Upper lobe of left lung (tissue), 6 donors: ENCODE data around the gene PHYHIPL. TPM values are rescaled to one million over a fixed set of nuclear protein-coding genes. Genes with fewer than 3 reads are reported as not detected.
"Not testable (repeated sequence)": the region's sequence is repeated elsewhere in the genome, so short reads cannot be mapped to it uniquely, and the experiment has no call there.

Experiments
- ATAC-seq, 2 donors: fragments of 200-7000 bp; cut with Tn5 transposase; one replicate each; pipeline ENCODE4 v1.9.1; 2022; ENCODE audit warnings: mild to moderate bottlenecking in 2 of 2, moderate library complexity in 2 of 2; ENCODE audit not compliant: low FRiP score in 2 of 2
- DNase-seq, 2 donors: peaks; one replicate each; pipeline ENCODE4 v3.0.0-alpha.2; 2019 to 2020
- H3K27ac ChIP-seq, 4 donors: fragments of 200-600 bp; sonication (generic); one replicate each; pipeline ENCODE4 v1.5.1; 2016 to 2019
- H3K27me3 ChIP-seq, 4 donors: fragments of 200-600 bp; sonication (generic); one replicate each; pipeline ENCODE4 v1.5.1; 2017 to 2019
- H3K36me3 ChIP-seq, 4 donors: fragments of 200-600 bp; sonication (generic); one replicate each; pipeline ENCODE4 v1.5.1; 2016 to 2019
- H3K4me1 ChIP-seq, 4 donors: fragments of 200-600 bp; sonication (generic); one replicate each; pipeline ENCODE4 v1.5.1; 2018 to 2019
- H3K4me3 ChIP-seq, 4 donors: fragments of 200-600 bp; sonication (generic); one replicate each; pipeline ENCODE4 v1.5.1; 2017 to 2019; ENCODE audit warnings: mild to moderate bottlenecking in 2 of 4, moderate library complexity in 1 of 4
- H3K9me3 ChIP-seq, 4 donors: fragments of 200-600 bp; sonication (generic); one replicate each; pipeline ENCODE4 v1.5.1; 2018 to 2019
- EP300 ChIP-seq, 4 donors: sonication (generic); formaldehyde crosslinking; IDR thresholded peaks; one replicate each; pipeline ENCODE4 v1.5.1; 2017; ENCODE audit warnings: antibody characterized with exemption in 4 of 4, control low read depth in 2 of 4
- POLR2A ChIP-seq, 4 donors: fragments of 450-650 bp; IDR thresholded peaks; one replicate each; pipeline ENCODE4 v1.5.1; 2016 to 2017; ENCODE audit warnings: antibody characterized with exemption in 4 of 4, mild to moderate bottlenecking in 2 of 4
- POLR2AphosphoS5 ChIP-seq, 2 donors: sonication (generic); formaldehyde crosslinking; IDR thresholded peaks; one replicate each; pipeline ENCODE4 v1.5.1; 2017; ENCODE audit warnings: antibody characterized with exemption in 2 of 2
- WGBS, 2 donors: methylation state at CpG; one replicate each; pipeline ENCODE4 v1.1.5; 2017 to 2018; 5-methylcytosine and 5-hydroxymethylcytosine counted together
- total RNA-seq, 6 donors: library from RNA; depleted of rRNA in 4 of 6; stranded (reverse); fragments of >200 nt in 4 of 6; gene quantifications; one replicate each; pipeline versions ENCODE4 v1.1.0 to v1.2.1, GENCODE V29; 2016 to 2021
- TF ChIP-seq, protein P1 (sequence below), 6 experiments: fragments of 450-650 bp in 4 of 6; fragments of 200-600 bp in 2 of 6; sonication (generic) in 2 of 6; IDR thresholded peaks; one replicate each; pipeline ENCODE4 v1.5.1; 2016 to 2019; ENCODE audit warnings: antibody characterized with exemption in 6 of 6
- donor health status: DM: no; HTN: no; CAD: no; lungs with moderate emphysema.
- donor health status: DM: no; HTN: yes; CAD: no; lungs with severe emphysema.

PHYHIPL gene
- total RNA-seq, 6 donors from 2014 or later = 0.06 to 0.30 TPM; not detected in 4

DNA sequence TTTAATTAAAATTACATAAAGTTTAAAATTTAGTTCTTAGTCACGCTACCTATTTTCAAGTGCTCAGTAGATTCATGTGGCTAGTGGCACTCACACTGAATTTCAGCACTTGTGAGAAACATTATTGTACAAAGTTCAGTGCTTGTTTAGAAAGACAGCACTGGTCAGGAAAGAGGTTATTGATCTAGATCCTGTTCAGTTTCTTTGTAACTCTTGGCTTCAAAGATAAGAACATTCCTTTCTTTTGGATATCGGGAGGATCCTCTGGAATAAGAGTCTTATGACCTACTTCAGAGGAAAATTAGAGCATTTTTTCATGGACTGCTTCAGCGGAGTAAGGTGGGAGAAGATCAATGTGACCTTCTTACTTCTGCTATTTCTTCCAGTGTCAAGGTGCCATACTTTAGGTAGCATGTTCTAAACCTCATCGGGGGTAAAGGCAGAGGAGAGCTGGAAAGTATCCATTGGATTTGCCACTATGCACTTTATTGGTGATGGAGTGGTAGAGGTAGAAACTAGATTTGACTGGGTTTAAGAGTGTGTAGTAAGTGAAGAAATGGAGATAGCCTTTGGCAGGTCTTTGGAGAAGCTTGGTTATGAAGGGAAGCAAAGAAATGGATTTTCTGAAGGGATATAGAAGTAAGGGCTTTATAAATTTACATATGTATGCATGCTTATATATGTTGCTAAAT, 39.9 kb downstream of the PHYHIPL start:
- no peaks in the 10 kb centered on the region for H3K9me3 ChIP-seq
- ATAC-seq = no peak
- no peak overlapping the region for H3K27ac ChIP-seq
- no peak for TF ChIP-seq POLR2AphosphoS5 (IDR thresholded peaks at IDR 0.05)
- TF ChIP-seq EP300 (IDR thresholded peaks at IDR 0.05) = no peak
- no peak for TF ChIP-seq POLR2A (IDR thresholded peaks at IDR 0.05)
- H3K27me3 ChIP-seq = no peaks in the 10 kb centered on the region
- DNase-seq = no peak
- no peaks in the 10 kb centered on the region for H3K4me1 ChIP-seq
- H3K36me3 ChIP-seq = no peaks in the 10 kb centered on the region
- no peak overlapping the region for H3K4me3 ChIP-seq
- WGBS, 2 donors = 53 to 56% methylated on average over 4 of the region's 4 CpGs

DNA sequence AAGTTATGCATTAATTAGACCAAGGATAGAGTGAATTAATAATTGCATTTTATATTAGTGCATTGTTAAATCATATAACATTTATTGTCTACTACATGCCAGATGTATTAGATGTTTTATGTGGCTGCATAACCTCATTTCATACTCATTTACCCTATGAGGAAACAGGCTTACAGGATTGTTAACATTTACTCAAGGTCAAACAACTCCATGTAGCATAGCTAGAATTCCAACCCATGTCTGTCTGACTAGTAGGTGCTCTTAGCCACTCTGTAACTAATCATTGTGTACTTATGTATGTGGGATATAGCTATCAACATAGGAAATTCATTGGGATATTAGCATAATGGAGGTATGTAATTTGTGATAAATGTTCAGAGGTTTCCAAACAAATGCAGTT, 46.3 kb downstream of the PHYHIPL start:
- Histone ChIP-seq H3K27ac (no peak overlapping the region), H3K9me3 (no peaks in the 10 kb centered on the region), H3K36me3 (no peaks in the 10 kb centered on the region), H3K4me1 (no peaks in the 10 kb centered on the region), H3K27me3 (no peaks in the 10 kb centered on the region), H3K4me3 (no peak overlapping the region)
- no peak for DNase-seq
- no peak for ATAC-seq
- TF ChIP-seq EP300 (IDR thresholded peaks at IDR 0.05) = no peak

DNA sequence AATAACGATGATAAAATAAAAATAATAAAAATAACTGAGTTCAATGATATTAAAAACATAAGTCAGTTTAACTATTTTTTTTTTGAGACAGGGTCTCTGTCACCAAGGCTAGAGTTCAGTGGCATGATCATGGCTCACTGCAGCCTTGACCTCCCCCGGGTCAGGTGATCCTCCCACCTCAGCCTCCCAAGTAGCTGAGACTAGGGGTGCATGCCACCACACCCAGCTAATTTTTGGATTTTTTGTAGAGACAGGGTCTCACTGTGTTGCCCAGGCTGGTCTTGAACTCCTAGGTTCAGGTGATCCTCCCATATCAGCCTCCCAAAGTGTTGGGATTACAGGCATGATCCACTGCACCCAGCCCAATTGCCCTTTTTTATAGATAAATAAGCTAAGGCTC, 47.2 kb downstream of the PHYHIPL start:
- ATAC-seq, DNase-seq, H3K4me3 ChIP-seq, H3K27me3 ChIP-seq, H3K36me3 ChIP-seq, H3K9me3 ChIP-seq, H3K27ac ChIP-seq, H3K4me1 ChIP-seq: not testable (repeated sequence)
- 89 to 94% methylated on average over 2 of the region's 2 CpGs for WGBS, 2 donors

DNA sequence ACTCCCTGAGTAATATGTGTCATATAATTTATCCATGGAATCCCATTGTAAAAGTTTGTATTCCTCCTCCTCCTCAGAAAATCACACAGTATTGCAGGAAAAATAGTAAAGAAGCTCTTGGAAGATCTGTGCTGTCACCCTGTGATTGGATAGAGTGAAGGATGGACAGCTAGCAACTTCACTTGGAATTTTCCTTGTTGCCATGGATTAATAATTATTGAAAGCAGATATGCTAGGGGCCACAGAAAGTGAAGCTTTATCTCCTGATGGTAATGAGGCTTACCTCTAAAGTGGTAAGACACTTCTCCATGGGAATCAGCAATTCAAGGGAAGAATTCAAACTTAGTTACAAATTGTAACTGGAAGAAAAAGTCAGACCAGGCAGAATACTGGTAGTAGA, 48.8 kb downstream of the PHYHIPL start:
- no peaks in the 10 kb centered on the region for H3K9me3 ChIP-seq
- no peaks in the 10 kb centered on the region for H3K4me1 ChIP-seq
- no peaks in the 10 kb centered on the region for H3K36me3 ChIP-seq
- no peak overlapping the region for H3K27ac ChIP-seq
- ATAC-seq (no peak), DNase-seq (no peak)
- no peak overlapping the region for H3K4me3 ChIP-seq
- no peaks in the 10 kb centered on the region for H3K27me3 ChIP-seq
- TF ChIP-seq EP300 (IDR thresholded peaks at IDR 0.05) = no peak
- no peak for TF ChIP-seq POLR2AphosphoS5 (IDR thresholded peaks at IDR 0.05)
- TF ChIP-seq POLR2A (IDR thresholded peaks at IDR 0.05) = no peak
- TF ChIP-seq, protein P1, sequence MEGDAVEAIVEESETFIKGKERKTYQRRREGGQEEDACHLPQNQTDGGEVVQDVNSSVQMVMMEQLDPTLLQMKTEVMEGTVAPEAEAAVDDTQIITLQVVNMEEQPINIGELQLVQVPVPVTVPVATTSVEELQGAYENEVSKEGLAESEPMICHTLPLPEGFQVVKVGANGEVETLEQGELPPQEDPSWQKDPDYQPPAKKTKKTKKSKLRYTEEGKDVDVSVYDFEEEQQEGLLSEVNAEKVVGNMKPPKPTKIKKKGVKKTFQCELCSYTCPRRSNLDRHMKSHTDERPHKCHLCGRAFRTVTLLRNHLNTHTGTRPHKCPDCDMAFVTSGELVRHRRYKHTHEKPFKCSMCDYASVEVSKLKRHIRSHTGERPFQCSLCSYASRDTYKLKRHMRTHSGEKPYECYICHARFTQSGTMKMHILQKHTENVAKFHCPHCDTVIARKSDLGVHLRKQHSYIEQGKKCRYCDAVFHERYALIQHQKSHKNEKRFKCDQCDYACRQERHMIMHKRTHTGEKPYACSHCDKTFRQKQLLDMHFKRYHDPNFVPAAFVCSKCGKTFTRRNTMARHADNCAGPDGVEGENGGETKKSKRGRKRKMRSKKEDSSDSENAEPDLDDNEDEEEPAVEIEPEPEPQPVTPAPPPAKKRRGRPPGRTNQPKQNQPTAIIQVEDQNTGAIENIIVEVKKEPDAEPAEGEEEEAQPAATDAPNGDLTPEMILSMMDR (IDR thresholded peaks at IDR 0.05) = no peak

DNA sequence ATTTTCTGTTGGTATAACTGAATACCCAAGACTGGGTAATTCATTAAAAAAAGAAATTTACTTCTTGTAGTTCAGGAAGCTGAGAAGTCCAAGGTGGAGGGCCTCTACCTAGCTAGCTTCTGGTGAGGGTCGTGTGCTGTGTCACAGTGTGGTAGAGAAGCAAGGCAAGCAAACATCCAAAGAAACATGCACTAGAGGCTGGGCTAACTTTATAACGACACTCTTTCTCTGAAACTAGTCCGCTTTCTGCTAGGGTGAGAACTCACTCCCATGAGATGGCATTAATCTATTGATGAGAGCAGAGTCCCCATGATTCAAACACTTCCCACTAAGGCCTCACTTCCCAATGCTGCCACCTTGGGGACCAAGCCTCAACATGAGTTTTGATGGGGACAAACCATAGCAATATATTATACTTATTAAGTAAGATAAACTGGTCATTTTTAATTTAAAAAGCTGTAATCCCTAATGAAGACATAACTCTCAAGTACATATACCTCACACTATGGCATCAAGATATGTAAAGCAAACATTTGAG, 50.8 kb downstream of the PHYHIPL start:
- DNase-seq (no peak), ATAC-seq (no peak)
- no peaks in the 10 kb centered on the region for H3K9me3 ChIP-seq
- H3K36me3 ChIP-seq = no peaks in the 10 kb centered on the region
- no peaks in the 10 kb centered on the region for H3K4me1 ChIP-seq
- H3K4me3 ChIP-seq = no peak overlapping the region
- 89 to 93% methylated on average over 3 of the region's 3 CpGs for WGBS, 2 donors
- no peak overlapping the region for H3K27ac ChIP-seq
- TF ChIP-seq POLR2AphosphoS5 (IDR thresholded peaks at IDR 0.05) = no peak
- TF ChIP-seq, protein P1 (IDR thresholded peaks at IDR 0.05) = no peak
- TF ChIP-seq POLR2A (IDR thresholded peaks at IDR 0.05) = no peak
- TF ChIP-seq EP300 (IDR thresholded peaks at IDR 0.05) = no peak
- H3K27me3 ChIP-seq = no peaks in the 10 kb centered on the region

DNA sequence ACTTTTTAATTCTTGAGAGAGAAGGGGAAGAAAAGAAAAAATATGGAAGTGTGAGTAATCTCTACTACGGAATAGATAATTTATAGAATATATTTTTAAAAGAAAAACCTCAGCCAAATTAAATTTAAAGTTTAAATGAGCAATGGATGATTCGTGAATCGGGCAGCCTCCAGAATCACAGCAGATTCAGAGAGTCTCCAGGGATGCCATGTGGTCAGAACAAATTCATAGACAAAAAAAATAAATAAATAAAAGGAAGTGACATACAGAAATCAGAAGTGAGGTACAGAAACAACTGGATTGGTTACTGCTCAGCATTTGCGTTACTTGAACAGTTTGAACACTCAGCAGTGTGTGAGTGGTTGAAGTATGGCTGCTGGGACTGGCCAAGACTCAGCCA, 53.0 kb downstream of the PHYHIPL start:
- Histone ChIP-seq H3K36me3 (no peaks in the 10 kb centered on the region), H3K4me3 (no peak overlapping the region), H3K4me1 (no peaks in the 10 kb centered on the region), H3K9me3 (no peaks in the 10 kb centered on the region), H3K27me3 (no peaks in the 10 kb centered on the region), H3K27ac (no peak overlapping the region)
- 90 to 93% methylated on average over 4 of the region's 4 CpGs for WGBS, 2 donors
- TF ChIP-seq POLR2AphosphoS5 (IDR thresholded peaks at IDR 0.05) (no peak), POLR2A (IDR thresholded peaks at IDR 0.05) (no peak)
- ATAC-seq = no peak
- DNase-seq = no peak

DNA sequence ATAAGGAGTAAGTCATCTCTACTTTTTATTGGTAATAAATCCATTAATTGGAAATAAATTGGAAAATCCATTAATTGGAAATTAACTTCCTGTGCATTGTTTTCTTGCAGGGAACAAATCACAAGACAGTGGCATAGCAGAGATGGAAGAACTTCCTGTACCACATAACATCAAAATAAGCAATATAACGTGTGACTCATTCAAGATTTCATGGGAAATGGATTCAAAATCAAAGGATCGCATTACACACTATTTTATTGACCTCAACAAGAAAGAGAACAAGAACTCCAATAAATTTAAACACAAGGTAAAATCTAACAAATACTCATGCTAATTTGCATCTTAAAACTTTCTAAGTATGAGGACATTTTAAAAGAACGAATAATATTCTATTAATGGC, 57.8 kb downstream of the PHYHIPL start:
- Histone ChIP-seq H3K9me3 (no peaks in the 10 kb centered on the region), H3K4me1 (no peaks in the 10 kb centered on the region), H3K36me3 (no peaks in the 10 kb centered on the region), H3K4me3 (no peak overlapping the region), H3K27ac (no peak overlapping the region), H3K27me3 (no peaks in the 10 kb centered on the region)
- TF ChIP-seq, protein P1 (IDR thresholded peaks at IDR 0.05) = no peak
- TF ChIP-seq POLR2AphosphoS5 (IDR thresholded peaks at IDR 0.05) (no peak), EP300 (IDR thresholded peaks at IDR 0.05) (no peak), POLR2A (IDR thresholded peaks at IDR 0.05) (no peak)
- DNase-seq = no peak
- no peak for ATAC-seq
- WGBS, 2 donors = 73 to 85% methylated on average over 3 of the region's 3 CpGs
